Measurements from ENCODE around the gene DNAJC22. TPM values are rescaled to one million over a fixed set of nuclear protein-coding genes. Genes with fewer than 3 reads are reported as not detected.

The DNAJC22 gene
- polyA plus RNA-seq, 3 donors: not detected

DNA sequence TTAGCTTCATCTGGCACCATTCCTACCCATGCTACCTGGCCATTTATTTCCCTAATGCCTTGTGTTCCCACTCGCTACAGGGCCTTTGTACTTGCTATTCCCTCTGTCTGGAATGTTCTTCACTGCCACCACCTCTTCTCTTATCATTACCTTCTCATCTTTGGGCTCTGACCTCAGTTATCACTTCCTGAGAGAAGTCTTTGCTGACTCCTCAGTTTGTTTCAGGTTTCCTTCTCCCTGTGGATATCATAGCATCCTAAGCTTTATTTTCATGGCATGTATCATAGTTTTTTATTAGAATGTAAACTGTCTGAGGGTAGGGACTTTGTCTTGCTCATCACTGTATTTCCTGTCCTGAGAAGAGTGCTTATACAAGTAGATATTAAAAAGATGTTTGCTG, 50.3 kb downstream of the DNAJC22 start:
- Histone ChIP-seq H4K20me1 (ENCODE audit: insufficient read depth, low read length) (no peaks in the 10 kb centered on the region), H3K4me1 (ENCODE audit: control insufficient read depth in 1 of 2, insufficient read depth in 2 of 2, low read length in 2 of 2) (no peaks in the 10 kb centered on the region), H3K9ac (ENCODE audit: insufficient read depth, low read length, poor library complexity, severe bottlenecking) (no peak overlapping the region), H3K4me3 (replicated peaks in 1 of 3; ENCODE audit: low read depth in 2 of 3, low read length in 3 of 3) (no peak overlapping the region), H3K36me3 (replicated peaks in 1 of 2; ENCODE audit: control insufficient read depth in 1 of 2, insufficient read depth in 2 of 2, low read length in 2 of 2) (no peaks in the 10 kb centered on the region), H3K9me3 (replicated peaks in 1 of 2; ENCODE audit: control insufficient read depth in 1 of 2, insufficient read depth in 1 of 2, low read length in 2 of 2) (no peaks in the 10 kb centered on the region), H3K27me3 (ENCODE audit: control insufficient read depth in 2 of 2, insufficient read depth in 2 of 2, low read length in 2 of 2) (no peaks in the 10 kb centered on the region), H3K79me2 (ENCODE audit: insufficient read depth, low read length) (no peaks in the 10 kb centered on the region), H3K27ac (ENCODE audit: low read depth in 1 of 2, low read length in 2 of 2) (no peak overlapping the region), H2AFZ (ENCODE audit: insufficient read depth, low read depth, low read length, poor library complexity, severe bottlenecking) (no peak overlapping the region), H3K4me2 (replicated peaks; ENCODE audit: extremely low read depth, low read length, poor library complexity, severe bottlenecking) (no peak overlapping the region)
- DNase-seq: no peak
- WGBS (ENCODE audit: insufficient coverage): no CpG with 5 or more reads among the region's 1 CpG
- Mint-ChIP-seq H3K9me3 (peaks cover 0 to 5% (median 0%) of the 10 kb centered on the region in 7 donors), H3K36me3 (peaks cover 2% of the 10 kb centered on the region in 2 donors), H3K4me3 (no peak overlapping the region), H3K4me1 (no peaks in the 10 kb centered on the region), H3K27ac (no peak overlapping the region), H3K27me3 (ENCODE audit: low read depth in 3 of 3) (peaks cover 1 to 4% (median 2%) of the 10 kb centered on the region in 3 donors)
- intact Hi-C loops (cut with micrococcal nuclease): no loop called here
- no peak for TF ChIP-seq CTCF (IDR thresholded peaks at IDR 0.05)

DNA sequence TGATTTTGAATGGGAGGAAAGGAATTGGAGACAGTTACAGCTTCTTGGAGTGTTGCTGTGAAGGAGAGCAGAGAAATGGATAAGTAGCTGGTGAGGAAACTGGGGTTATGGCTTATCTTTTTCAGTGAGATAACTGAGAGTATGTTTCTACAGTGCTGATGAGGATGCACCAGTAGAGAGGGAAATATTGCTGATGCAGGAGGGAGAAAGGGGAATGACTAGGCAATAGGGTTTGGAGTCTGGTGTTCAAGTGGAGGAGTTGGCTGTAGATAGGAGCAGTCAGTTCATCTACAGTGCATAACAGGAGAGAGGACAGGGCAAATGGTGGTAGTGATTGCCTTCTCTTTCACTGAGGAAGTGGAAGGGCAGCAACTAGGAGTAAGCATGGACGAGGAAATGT, 53.6 kb downstream of the DNAJC22 start:
- Histone ChIP-seq H3K4me1 (ENCODE audit: control insufficient read depth in 1 of 2, insufficient read depth in 2 of 2, low read length in 2 of 2) (no peaks in the 10 kb centered on the region), H3K4me3 (replicated peaks in 1 of 3; ENCODE audit: low read depth in 2 of 3, low read length in 3 of 3) (no peak overlapping the region), H3K9ac (ENCODE audit: insufficient read depth, low read length, poor library complexity, severe bottlenecking) (no peak overlapping the region), H3K4me2 (replicated peaks; ENCODE audit: extremely low read depth, low read length, poor library complexity, severe bottlenecking) (no peak overlapping the region), H3K36me3 (replicated peaks in 1 of 2; ENCODE audit: control insufficient read depth in 1 of 2, insufficient read depth in 2 of 2, low read length in 2 of 2) (no peaks in the 10 kb centered on the region), H2AFZ (ENCODE audit: insufficient read depth, low read depth, low read length, poor library complexity, severe bottlenecking) (no peak overlapping the region), H4K20me1 (ENCODE audit: insufficient read depth, low read length) (no peaks in the 10 kb centered on the region), H3K27ac (ENCODE audit: low read depth in 1 of 2, low read length in 2 of 2) (no peak overlapping the region), H3K79me2 (ENCODE audit: insufficient read depth, low read length) (no peaks in the 10 kb centered on the region), H3K9me3 (replicated peaks in 1 of 2; ENCODE audit: control insufficient read depth in 1 of 2, insufficient read depth in 1 of 2, low read length in 2 of 2) (no peaks in the 10 kb centered on the region), H3K27me3 (ENCODE audit: control insufficient read depth in 2 of 2, insufficient read depth in 2 of 2, low read length in 2 of 2) (no peaks in the 10 kb centered on the region)
- Mint-ChIP-seq H3K36me3 (peaks cover 0 to under 1% of the 10 kb centered on the region in 2 donors), H3K9me3 (peaks cover 0 to 2% (median 0%) of the 10 kb centered on the region in 7 donors), H3K4me1 (no peaks in the 10 kb centered on the region), H3K27ac (no peak overlapping the region), H3K27me3 (ENCODE audit: low read depth in 3 of 3) (peaks cover 0 to 3% (median 2%) of the 10 kb centered on the region in 3 donors), H3K4me3 (no peak overlapping the region)
- no peak for TF ChIP-seq CTCF (IDR thresholded peaks at IDR 0.05)
- intact Hi-C loops (cut with micrococcal nuclease): no loop called here
- whole genome bisulfite sequencing (ENCODE audit: insufficient coverage): no CpG with 5 or more reads among the region's 1 CpG
- DNase-seq: no peak

Other genes with a start within 250 kb of the DNAJC22 start
- gene LMBR1L, start 236.0 kb upstream of the DNAJC22 start, polyA plus RNA-seq: 100 to 1,000 TPM in 1 of 3 donors, 10 to 100 TPM in 2; 22.0 to 104 (median 25.9) TPM
- 100 to 1,000 TPM; 481 to 538 (median 528) TPM for gene TUBA1B, start 215.5 kb upstream of the DNAJC22 start, polyA plus RNA-seq
- gene TUBA1A, start 157.8 kb upstream of the DNAJC22 start, polyA plus RNA-seq: 1,000 to 10,000 TPM in 1 of 3 donors, 100 to 1,000 TPM in 2; 859 to 1,779 (median 946) TPM
- gene TUBA1C, start 81.8 kb upstream of the DNAJC22 start, polyA plus RNA-seq: 100 to 1,000 TPM in 1 of 3 donors, 10 to 100 TPM in 2; 53.7 to 263 (median 61.0) TPM
- not detected for gene PRPH, start 51.7 kb upstream of the DNAJC22 start, polyA plus RNA-seq
- gene TROAP, start 23.6 kb upstream of the DNAJC22 start, polyA plus RNA-seq: under 1 TPM in 1 of 3 donors, not detected in 2; 0.05 TPM
- gene C1QL4, start 9.7 kb upstream of the DNAJC22 start, polyA plus RNA-seq: not detected
- 1 to 10 TPM; 1.1 to 3.2 (median 1.8) TPM for gene SPATS2, start 20.6 kb downstream of the DNAJC22 start, polyA plus RNA-seq
- gene KCNH3, start 192.1 kb downstream of the DNAJC22 start, polyA plus RNA-seq: 10 to 100 TPM in 1 of 3 donors, 1 to 10 TPM in 2; 1.3 to 18.2 (median 3.3) TPM
- gene MCRS1, start 221.3 kb downstream of the DNAJC22 start, polyA plus RNA-seq: 10 to 100 TPM; 50.3 to 88.8 (median 52.3) TPM

Data from CD14-positive monocyte (primary cell).